ENCODE measurements around the gene RPS3. TPM values are rescaled to one million over a fixed set of nuclear protein-coding genes. Genes with fewer than 3 reads are reported as not detected.

Gene RPS3
- polyA plus RNA-seq, 12 donors, result 2,672 to 3,446 (median 2,942) TPM; not detected in 1

GRCh38 chr11:75429902-75430713 is 30.8 kb downstream of the RPS3 start:
- DNase-seq, result no peak

- no peak for DNase-seq
These were observed 31.6 kb downstream of the RPS3 start for GRCh38 chr11:75430714-75431532.

GRCh38 chr11:75431533-75432525 is 32.5 kb downstream of the RPS3 start:
- DNase-seq, result no peak

GRCh38 chr11:75432911-75433321 is 33.6 kb downstream of the RPS3 start, which contains the start of gene KLHL35:
KLHL35 (minus strand) TSS chr11:75433203; CDS start chr11:75430629, 2,574 bp downstream.
- no peak for DNase-seq

GRCh38 chr11:75433443-75433842 is 34.1 kb downstream of the RPS3 start:
- no peak for DNase-seq

- no peak for DNase-seq
These were observed 34.7 kb downstream of the RPS3 start for GRCh38 chr11:75434051-75434450.

GRCh38 chr11:75434886-75435570 is 35.7 kb downstream of the RPS3 start:
- no peak for DNase-seq

- DNase-seq, result no peak
These were observed 36.2 kb downstream of the RPS3 start for GRCh38 chr11:75435571-75435925.

- DNase-seq, result no peak
These were observed 37.5 kb downstream of the RPS3 start for GRCh38 chr11:75436806-75437205.

- DNase-seq, result no peak
These were observed 38.8 kb downstream of the RPS3 start for GRCh38 chr11:75437966-75438659.

GRCh38 chr11:75439026-75439425 is 39.7 kb downstream of the RPS3 start:
- DNase-seq, result no peak

GRCh38 chr11:75439495-75440120 is 40.3 kb downstream of the RPS3 start:
- DNase-seq, result no peak

- DNase-seq, result no peak
These were observed 41.9 kb downstream of the RPS3 start for GRCh38 chr11:75440960-75441803.

GRCh38 chr11:75441804-75442132 is 42.5 kb downstream of the RPS3 start:
- DNase-seq, result peak; percentile 40

- DNase-seq, result no peak
These were observed 43.0 kb downstream of the RPS3 start for GRCh38 chr11:75442161-75442885.

- DNase-seq, result no peak
These were observed 43.7 kb downstream of the RPS3 start for GRCh38 chr11:75443043-75443442.

GRCh38 chr11:75445315-75445953 is 46.1 kb downstream of the RPS3 start:
- peak; percentile 66 for DNase-seq

- DNase-seq, result no peak
These were observed 48.1 kb downstream of the RPS3 start for GRCh38 chr11:75447415-75447814.

Measured in muscle of arm (tissue), 12 donors.